Hepatocyte (in vitro differentiated cells): ENCODE results near the gene MSI2. TPM values are rescaled to one million over a fixed set of nuclear protein-coding genes. Genes with fewer than 3 reads are reported as not detected.

Source experiments
- DNase-seq: peaks from one replicate; pipeline ENCODE4 v3.0.0-alpha.2; 2016; ENCODE audit warnings: low spot score
- H2AFZ ChIP-seq: fragments of 200-600 bp; sonication (generic); 2 replicates; pipeline ENCODE4 v1.6.0; 2016; ENCODE audit warnings: antibody characterized with exemption, mild to moderate bottlenecking
- H3K27ac ChIP-seq: fragments of 200-600 bp; sonication (generic); 2 replicates; pipeline ENCODE4 v1.5.1; 2016; ENCODE audit warnings: mild to moderate bottlenecking
- H3K27me3 ChIP-seq: fragments of 200-600 bp; sonication (generic); 2 replicates; pipeline ENCODE4 v1.6.1; 2016
- H3K36me3 ChIP-seq: fragments of 200-600 bp; sonication (generic); replicated peaks from 2 replicates; pipeline ENCODE4 v1.5.1; 2016; ENCODE audit warnings: low read depth; ENCODE audit not compliant: insufficient read depth
- H3K4me1 ChIP-seq: fragments of 200-600 bp; sonication (generic); 2 replicates; pipeline ENCODE4 v1.5.1; 2016; ENCODE audit warnings: mild to moderate bottlenecking, moderate library complexity; ENCODE audit not compliant: insufficient read depth
- H3K4me2 ChIP-seq: fragments of 200-600 bp; sonication (generic); 2 replicates; pipeline ENCODE4 v1.6.0; 2016
- H3K4me3 ChIP-seq: fragments of 200-600 bp; sonication (generic); 2 replicates; pipeline ENCODE4 v1.5.1; 2016; ENCODE audit warnings: mild to moderate bottlenecking
- H3K79me2 ChIP-seq: fragments of 200-600 bp; sonication (generic); 2 replicates; pipeline ENCODE4 v1.6.0; 2017; ENCODE audit warnings: mild to moderate bottlenecking
- H3K9me2 ChIP-seq: fragments of 200-600 bp; sonication (generic); replicated peaks from 2 replicates; pipeline ENCODE4 v1.6.0; 2017; ENCODE audit warnings: mild to moderate bottlenecking; ENCODE audit not compliant: insufficient read depth
- H3K9me3 ChIP-seq: fragments of 200-600 bp; sonication (generic); 2 replicates; pipeline ENCODE4 v1.5.1; 2016; ENCODE audit warnings: low read depth, mild to moderate bottlenecking
- H4K20me1 ChIP-seq: fragments of 200-600 bp; sonication (generic); 2 replicates; pipeline ENCODE4 v1.6.0; 2016; ENCODE audit warnings: mild to moderate bottlenecking; ENCODE audit not compliant: insufficient read depth, poor library complexity, severe bottlenecking
- EZH2 ChIP-seq: fragments of 200-600 bp; sonication (generic); IDR thresholded peaks from 2 replicates; pipeline ENCODE4 v1.6.1; 2016; ENCODE audit warnings: antibody characterized with exemption, mild to moderate bottlenecking, borderline replicate concordance
- EZH2phosphoT487 ChIP-seq: fragments of 200-600 bp; sonication (generic); IDR thresholded peaks from one replicate; pipeline ENCODE4 v1.6.1; 2018; ENCODE audit warnings: antibody characterized with exemption, mild to moderate bottlenecking, low read depth, moderate library complexity; ENCODE audit not compliant: unreplicated experiment, severe bottlenecking
- WGBS: methylation state at CpG from one replicate; pipeline ENCODE4 v1.1.6; 2016; ENCODE audit warnings: low lambda C conversion rate; ENCODE audit errors: missing lambda C conversion rate; 5-methylcytosine and 5-hydroxymethylcytosine counted together
- polyA plus RNA-seq: library from polyadenylated mRNA; unstranded; fragments of >200 nt; fragmentation: Nextera tagmentation; extraction: Ambion mirVana; gene quantifications from 2 replicates; pipeline ENCODE4 v1.2.1, GENCODE V29; 2016
- total RNA-seq: library from RNA; depleted of rRNA; stranded (reverse); fragments of >200 nt; gene quantifications from 2 replicates; pipeline ENCODE4 v1.2.3, GENCODE V29; 2014
- TF ChIP-seq, protein P1 (sequence below): fragments of 200-600 bp; sonication (generic); IDR thresholded peaks from 2 replicates; pipeline ENCODE4 v1.5.1; 2016; ENCODE audit warnings: antibody characterized with exemption, mild to moderate bottlenecking; ENCODE audit not compliant: poor library complexity

Gene MSI2
- total and polyA plus RNA-seq, 2 experiments from 2014 or later, result 16.1 to 60.6 TPM

DNA sequence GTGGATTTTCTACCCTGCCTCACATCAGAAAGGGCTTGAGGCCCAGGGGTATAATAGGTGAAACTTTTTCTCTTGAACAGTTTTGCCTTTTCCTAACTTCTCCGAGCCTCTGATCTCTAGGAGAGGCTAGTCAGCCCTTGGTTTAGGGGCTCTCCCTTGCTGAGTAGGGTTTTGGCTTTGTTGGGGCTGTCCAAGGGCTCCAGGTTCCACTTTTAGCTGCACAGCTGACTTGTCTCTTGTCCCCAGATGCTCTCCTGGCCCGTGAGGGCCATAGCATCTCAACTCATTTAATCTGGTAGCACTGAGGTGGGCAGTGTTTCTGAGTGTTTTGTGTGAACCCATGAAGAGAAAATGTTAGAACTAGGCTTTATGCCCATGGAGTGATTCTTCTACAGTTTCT, 103.9 kb downstream of the MSI2 start:
- no peak overlapping the region for H3K27ac ChIP-seq
- H4K20me1 ChIP-seq, result no peaks in the 10 kb centered on the region
- H3K9me2 ChIP-seq, result no peaks in the 10 kb centered on the region
- 75% methylated on average over 2 of the region's 2 CpGs for WGBS
- DNase-seq, result no peak
- no peaks in the 10 kb centered on the region for H3K9me3 ChIP-seq
- peaks cover 87% of the 10 kb centered on the region for H3K79me2 ChIP-seq
- no peak overlapping the region for H2AFZ ChIP-seq
- no peaks in the 10 kb centered on the region for H3K36me3 ChIP-seq
- no peaks in the 10 kb centered on the region for H3K27me3 ChIP-seq
- no peak overlapping the region for H3K4me2 ChIP-seq
- peaks cover 29% of the 10 kb centered on the region for H3K4me1 ChIP-seq
- H3K4me3 ChIP-seq, result no peak overlapping the region
- TF ChIP-seq, protein P1, sequence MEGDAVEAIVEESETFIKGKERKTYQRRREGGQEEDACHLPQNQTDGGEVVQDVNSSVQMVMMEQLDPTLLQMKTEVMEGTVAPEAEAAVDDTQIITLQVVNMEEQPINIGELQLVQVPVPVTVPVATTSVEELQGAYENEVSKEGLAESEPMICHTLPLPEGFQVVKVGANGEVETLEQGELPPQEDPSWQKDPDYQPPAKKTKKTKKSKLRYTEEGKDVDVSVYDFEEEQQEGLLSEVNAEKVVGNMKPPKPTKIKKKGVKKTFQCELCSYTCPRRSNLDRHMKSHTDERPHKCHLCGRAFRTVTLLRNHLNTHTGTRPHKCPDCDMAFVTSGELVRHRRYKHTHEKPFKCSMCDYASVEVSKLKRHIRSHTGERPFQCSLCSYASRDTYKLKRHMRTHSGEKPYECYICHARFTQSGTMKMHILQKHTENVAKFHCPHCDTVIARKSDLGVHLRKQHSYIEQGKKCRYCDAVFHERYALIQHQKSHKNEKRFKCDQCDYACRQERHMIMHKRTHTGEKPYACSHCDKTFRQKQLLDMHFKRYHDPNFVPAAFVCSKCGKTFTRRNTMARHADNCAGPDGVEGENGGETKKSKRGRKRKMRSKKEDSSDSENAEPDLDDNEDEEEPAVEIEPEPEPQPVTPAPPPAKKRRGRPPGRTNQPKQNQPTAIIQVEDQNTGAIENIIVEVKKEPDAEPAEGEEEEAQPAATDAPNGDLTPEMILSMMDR, result no peak
- TF ChIP-seq EZH2 (no peak), EZH2phosphoT487 (no peak)

DNA sequence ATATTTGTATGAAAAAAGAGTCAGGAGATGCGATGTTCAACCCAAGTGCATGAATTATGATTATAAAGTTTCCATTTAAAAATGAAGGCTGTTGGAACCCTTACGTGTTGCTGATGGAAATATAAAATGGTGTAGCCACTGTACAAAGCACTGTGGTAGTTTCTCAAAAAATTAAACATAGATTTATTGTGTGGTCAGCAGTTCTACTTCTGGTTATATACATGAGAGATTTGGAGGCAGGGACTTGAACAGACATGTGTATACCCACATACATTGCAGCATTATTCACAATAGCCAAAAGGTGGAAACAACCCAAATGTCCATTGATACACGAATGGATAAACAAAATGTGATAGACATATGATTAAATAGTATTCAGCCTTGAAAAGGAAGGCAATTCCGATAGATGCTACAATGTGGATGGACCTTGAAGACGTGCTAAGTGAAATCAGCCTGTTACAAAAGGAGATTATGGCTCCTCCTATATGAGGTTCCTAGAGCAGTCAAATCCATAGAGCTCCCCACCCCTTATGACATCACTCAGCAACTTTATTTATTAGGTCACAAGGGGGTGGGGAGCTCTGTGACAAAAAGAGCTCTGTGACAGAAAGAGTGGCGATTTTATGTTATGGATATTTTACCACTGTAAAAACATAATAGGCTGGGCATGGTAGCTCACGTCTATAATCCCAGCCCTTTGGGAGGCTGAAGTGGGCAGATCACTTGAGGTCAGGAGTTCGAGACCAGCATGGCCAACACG, 106.7 kb downstream of the MSI2 start:
- H3K4me3 ChIP-seq, result no peak overlapping the region
- no peaks in the 10 kb centered on the region for H3K9me3 ChIP-seq
- H4K20me1 ChIP-seq, result no peaks in the 10 kb centered on the region
- DNase-seq, result no peak
- 97% methylated on average over 9 of the region's 9 CpGs for WGBS
- no peak overlapping the region for H2AFZ ChIP-seq
- no peaks in the 10 kb centered on the region for H3K9me2 ChIP-seq
- no peak overlapping the region for H3K27ac ChIP-seq
- H3K4me1 ChIP-seq, result peaks cover 27% of the 10 kb centered on the region
- H3K4me2 ChIP-seq, result no peak overlapping the region
- H3K27me3 ChIP-seq, result no peaks in the 10 kb centered on the region
- TF ChIP-seq, protein P1, result no peak
- TF ChIP-seq EZH2 (no peak), EZH2phosphoT487 (no peak)
- peaks cover 95% of the 10 kb centered on the region for H3K79me2 ChIP-seq
- no peaks in the 10 kb centered on the region for H3K36me3 ChIP-seq

GRCh38 chr17:57363580-57363979, 107.3 kb downstream of the MSI2 start:
- no peaks in the 10 kb centered on the region for H3K9me2 ChIP-seq
- H3K4me2 ChIP-seq, result no peak overlapping the region
- H2AFZ ChIP-seq, result no peak overlapping the region
- H3K4me1 ChIP-seq, result peaks cover 27% of the 10 kb centered on the region
- H3K36me3 ChIP-seq, result no peaks in the 10 kb centered on the region
- TF ChIP-seq EZH2phosphoT487, result no peak
- no peak for TF ChIP-seq EZH2
- TF ChIP-seq, protein P1, result no peak
- H4K20me1 ChIP-seq, result no peaks in the 10 kb centered on the region
- no peak overlapping the region for H3K4me3 ChIP-seq
- H3K79me2 ChIP-seq, result peaks cover 96% of the 10 kb centered on the region
- H3K27me3 ChIP-seq, result no peaks in the 10 kb centered on the region
- 92% methylated on average over 4 of the region's 4 CpGs for WGBS
- no peak for DNase-seq
- no peaks in the 10 kb centered on the region for H3K9me3 ChIP-seq
- no peak overlapping the region for H3K27ac ChIP-seq
